SHP77 treated with DMSO at 0.1 percent for 48 hours (cell line): Measurements from ENCODE around the gene ELANE.
"Not testable (repeated sequence)": the region's sequence is repeated elsewhere in the genome, so short reads cannot be mapped to it uniquely, and the experiment has no call there.

ENCODE experiments used
- DNase-seq: peaks from one replicate; lab custom pipeline; 2025; lab: John Stamatoyannopoulos, UW

ELANE gene

DNA sequence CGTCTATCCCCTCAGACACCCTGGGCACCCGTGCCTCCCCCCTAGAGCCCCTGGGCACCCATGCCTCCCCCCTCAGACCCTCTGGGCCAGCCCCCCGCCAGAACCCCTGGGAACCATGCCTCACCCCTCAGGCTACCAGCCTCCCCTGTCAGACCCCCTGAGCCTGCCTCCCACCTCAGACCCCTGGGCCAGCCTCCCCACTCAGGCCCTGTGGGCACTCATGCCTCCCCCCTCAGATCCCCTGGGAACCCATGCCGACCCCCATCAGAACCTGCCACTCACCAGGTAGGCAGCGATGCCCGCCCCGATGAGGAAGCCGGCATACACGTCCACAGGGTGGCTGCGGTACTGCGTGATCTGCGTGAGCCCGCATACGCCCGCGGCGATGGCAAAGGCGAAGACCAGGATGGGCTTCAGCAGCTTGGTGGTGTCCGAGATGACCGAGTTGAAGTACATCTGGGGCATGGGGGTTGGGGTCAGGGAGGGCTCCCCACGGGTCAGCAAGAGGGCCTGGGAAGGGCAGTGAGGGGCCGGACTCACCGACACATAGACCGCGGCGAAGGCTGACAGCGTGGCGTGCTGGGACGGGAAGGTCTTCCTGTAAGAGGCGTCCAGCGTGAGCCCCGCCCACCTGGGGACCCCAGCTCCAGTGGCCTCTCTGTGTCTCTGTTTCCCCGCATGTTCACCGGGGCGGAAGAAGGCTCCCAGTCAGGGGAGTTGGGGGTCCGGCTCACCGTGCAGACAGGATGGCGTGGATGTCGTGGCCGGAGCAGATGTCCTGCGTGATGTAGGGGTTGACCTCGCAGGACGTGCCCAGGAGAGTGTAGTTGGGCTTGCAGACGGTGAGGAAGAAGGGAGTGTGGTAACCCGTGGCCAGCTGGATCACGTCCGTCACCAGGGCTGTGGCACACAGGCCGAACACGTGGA is 37.7 kb upstream of the ELANE start:
- DNase-seq, result no peak

DNA sequence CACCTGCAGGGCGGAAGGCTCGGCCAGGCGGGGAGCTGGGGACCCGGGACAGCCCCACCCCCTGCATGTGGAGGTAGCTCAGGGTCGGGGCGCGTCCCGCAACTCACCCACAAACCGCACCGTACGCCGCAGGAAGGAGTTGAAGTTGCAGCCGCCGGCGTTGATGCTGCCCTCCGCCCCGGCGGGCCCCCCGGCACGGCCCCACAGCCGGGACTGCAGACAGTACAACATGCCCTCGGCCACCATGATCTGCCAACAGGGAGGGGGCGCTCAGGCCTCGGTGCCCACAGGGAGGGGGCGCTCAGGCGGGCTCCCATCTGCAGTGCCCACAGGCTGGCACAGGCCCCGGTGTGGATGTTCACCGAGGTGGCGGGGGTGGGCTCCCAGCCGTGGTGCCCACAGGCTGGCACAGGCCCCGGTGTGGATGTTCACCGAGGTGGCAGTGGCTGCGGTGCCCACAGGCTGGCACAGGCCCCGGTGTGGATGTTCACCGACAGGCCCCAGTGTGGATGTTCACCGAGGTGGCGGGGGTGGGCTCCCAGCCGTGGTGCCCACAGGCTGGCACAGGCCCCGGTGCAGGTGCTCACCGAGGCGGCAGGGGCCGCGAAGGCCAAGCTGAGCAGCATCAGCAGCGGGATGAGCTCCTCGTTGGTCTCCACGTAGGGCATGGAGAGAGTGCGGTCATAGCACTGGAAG is 36.9 kb upstream of the ELANE start:
- no peak for DNase-seq

DNA sequence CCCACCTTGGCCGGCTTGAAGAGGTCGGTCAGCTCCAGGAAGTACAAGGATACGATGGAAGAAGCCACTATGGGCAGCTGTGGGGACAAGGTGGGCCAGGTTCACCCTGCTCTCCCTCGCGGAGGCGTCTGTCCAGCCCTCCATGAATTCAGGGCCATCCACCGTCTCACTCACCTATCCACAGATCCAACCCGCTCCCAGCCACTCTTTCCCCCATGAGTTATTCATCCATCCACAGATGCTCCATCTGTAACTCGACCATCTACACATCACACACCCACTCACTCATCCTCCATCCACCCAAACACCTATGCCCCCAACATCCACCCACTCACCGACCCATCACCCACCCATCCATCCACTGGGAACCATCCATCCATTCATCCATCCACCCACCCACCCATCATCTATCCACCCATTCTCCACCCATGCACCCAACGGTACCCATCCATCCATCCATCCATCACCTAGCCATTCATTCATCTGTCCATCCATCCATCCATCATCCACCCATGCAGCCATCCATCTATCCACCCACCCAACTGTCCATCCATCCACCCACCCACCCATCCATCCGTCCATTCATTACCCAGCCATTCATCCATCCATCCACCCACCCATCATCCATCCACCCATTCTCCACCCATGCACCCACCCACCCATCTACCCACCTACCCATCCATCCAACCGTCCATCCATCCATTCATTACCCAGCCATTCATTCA is 36.2 kb upstream of the ELANE start:
- DNase-seq, result no peak

DNA sequence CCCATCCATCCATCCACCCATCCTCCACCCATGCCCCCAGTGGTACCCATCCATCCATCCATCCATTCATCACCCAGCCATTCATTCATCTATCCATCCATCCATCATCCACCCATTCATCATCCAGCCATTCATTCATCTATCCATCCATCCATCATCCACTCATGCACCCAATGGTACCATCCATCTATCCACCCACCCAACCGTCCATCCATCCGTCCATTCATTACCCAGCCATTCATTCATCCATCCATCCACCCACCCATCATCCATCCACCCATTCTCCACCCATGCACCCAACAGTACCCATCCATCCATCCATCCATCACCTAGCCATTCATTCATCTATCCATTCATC is 35.6 kb upstream of the ELANE start:
- DNase-seq, result no peak

DNA sequence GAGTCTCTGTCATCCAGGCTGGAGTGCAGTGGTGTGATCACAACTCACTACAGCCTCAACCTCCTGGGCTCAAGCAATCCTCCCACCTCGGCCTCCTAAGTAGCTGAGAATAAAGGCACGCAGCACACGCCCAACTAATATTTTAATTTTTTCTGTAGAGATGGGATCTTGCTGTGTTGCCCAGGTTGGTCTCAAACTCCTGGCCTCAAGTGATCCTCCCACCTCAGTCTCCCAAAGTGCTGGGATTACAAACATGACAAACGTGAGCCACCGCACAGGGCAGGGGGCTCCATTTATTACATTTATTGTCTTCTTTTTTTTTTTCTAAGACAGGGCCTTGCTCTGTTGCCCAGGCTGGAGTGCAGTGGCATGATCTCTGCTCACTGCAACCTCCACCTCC is 31.9 kb upstream of the ELANE start:
- DNase-seq, result not testable (repeated sequence)

DNA sequence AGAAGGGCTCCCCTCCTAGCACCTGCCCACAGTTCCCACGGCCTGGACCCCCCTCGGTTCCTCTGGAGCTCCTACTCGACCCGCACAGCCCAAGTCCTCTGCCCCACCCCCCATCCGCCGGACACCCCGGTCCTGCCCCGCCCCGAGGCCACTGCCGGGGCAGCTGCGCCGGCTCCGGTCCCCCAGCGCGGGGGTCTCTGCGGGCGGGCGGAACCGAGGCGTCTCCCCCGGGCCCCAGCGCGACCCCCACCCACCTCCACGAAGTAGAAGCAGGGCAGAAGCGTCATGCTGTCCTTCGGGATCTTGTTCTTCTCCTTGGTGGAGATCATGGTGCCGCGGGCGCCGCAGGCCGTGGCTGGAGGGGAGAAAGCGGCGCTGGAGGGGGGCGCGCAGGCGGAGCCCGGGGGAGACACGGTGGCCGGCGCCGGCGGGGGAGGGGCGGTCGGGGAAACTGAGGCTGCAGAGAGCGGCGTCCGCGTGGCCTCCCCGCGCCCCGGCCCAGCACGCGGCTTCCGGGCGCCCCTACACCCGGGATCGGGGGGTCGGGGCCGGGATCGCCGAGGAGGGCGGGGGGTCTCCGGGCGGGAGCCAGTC is 30.8 kb upstream of the ELANE start:
- no peak for DNase-seq

DNA sequence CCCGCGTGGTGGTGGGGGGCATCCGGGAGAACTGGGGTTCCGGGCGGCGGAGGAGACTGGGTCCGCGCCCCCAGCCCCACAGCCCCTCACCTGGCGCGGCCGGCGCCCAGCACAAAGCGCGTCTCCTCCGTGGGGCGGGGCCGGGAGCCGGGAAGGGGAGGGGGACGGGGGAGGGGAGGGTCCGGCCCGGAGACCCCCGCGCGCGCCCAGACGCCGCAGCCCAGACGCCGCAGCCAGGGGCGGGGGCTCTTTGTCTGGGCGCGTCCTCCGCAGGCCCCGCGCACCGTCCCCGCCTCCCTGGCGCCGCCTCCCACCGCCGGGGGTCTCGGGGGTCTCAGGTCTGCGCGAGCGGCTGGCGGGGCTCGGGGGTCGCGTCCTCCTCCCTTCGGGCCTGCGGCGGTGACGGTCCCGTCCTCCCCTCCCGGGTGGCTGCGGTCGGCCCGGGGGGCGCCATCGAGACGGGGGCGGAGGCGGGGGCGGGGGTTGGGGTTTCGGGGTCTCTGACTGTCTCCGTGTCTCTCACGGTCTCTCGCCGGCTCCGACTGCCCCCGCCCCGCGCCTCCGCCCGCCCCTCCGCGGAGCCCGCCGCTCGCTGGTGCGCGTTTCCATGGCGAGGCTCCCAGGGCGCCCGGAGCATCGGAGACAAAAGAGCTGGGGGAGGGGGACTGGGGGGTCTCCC is 30.1 kb upstream of the ELANE start, which contains the start of gene PLPPR3:
TSS of gene PLPPR3 (minus strand) at position 131 of the 679 bp plus-strand sequence. CDS start 396 bp downstream, outside the sequence.
- no peak for DNase-seq

DNA sequence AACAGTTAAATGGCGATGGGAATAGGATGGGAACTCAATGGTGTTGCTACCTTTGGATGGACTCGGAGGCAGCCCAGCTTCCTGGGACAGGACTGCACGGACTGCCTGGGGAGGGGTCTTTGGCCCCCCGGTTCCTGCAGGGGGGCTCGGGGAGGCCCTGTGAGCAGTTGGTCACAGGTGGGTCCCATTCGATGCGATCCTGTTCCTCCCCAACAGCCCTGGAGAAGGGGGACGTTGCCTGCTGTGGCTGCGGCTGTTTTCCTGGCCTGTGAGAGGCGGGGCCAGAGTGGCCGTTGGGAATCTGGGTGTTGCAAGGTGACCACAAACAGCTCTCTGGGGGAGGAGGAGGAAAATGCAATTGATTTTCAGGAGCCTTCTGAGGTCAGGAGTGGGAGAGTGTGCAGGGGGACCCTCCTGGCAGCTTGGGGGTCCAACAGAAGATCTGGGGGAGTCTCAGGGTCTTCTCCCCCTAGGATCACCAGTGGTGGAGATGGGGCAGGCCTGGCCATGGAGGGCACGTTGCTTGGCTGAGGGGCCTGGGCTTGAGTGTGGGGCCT is 28.5 kb upstream of the ELANE start:
- no peak for DNase-seq

DNA sequence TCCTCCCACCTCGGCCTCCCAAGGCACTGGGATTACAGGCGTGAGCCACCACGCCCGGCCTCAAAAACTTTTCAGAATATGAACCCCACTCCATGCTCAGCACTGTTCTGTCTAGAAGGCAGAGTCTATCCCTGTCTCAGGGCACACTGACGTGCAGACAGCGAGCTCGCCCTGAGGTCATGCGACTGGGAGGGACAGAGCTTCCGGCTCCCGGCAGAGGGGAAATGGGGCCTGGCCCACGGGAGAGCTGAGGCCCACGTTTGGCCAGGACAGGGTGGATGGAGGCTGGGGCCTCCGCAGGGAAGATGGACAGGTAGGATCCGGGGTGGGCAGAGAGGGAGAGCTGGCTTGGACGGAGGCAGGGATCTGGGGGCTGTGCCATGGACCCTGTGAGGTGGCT is 27.2 kb upstream of the ELANE start:
- no peak for DNase-seq

DNA sequence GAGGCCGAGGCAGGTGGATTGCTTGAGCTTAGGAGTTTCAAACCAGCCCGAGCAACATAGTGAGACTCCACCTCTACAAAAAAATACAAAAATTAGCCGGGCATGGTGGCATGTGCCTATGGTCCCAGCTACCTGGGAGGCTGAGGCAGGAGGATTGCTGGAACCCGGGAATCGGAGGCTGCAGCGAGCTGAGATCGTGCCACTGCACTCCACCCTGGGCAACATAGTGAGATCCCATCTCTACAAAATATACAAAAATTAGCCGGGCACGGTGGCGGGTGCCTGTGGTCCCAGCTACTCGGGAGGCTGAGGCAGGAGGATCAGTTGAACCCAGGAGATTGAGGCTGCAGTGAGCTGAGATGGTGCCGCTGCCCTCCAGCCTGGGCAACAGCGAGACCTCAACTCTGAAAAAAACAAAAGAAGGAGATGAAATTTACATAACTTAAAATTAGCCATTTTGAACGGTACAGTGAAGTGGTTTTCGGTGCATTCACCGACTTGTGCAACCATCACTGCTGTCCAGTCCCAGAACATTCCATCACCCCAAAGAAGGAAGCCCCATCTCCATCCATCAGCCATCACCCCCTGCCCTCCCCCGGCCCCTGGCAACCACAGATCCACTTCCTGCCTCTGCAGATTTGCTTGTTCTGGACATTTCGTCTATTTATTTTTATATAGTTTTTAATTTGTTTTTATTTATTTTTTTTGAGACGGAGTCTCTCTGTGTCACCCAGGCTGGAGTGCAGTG is 26.0 kb upstream of the ELANE start:
- no peak for DNase-seq

DNA sequence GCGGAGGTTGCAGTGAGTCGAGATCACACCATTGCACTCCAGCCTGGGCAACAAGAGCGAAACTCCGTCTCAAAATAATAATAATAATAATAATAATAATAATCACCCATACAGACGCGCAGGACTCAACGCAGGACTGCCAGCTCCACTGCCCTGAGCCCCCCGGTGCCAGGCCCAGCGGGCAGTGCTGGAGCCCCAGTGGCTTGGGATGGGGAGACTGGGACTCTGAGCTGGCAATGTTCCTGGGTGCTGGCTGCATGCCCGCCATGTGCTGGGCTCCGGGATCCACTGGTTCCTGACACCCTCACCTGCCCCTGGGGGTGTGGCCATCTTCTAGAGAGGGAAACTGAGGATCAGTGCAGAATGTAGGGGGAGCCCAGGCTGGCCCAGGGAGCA is 24.8 kb upstream of the ELANE start:
- no peak for DNase-seq

DNA sequence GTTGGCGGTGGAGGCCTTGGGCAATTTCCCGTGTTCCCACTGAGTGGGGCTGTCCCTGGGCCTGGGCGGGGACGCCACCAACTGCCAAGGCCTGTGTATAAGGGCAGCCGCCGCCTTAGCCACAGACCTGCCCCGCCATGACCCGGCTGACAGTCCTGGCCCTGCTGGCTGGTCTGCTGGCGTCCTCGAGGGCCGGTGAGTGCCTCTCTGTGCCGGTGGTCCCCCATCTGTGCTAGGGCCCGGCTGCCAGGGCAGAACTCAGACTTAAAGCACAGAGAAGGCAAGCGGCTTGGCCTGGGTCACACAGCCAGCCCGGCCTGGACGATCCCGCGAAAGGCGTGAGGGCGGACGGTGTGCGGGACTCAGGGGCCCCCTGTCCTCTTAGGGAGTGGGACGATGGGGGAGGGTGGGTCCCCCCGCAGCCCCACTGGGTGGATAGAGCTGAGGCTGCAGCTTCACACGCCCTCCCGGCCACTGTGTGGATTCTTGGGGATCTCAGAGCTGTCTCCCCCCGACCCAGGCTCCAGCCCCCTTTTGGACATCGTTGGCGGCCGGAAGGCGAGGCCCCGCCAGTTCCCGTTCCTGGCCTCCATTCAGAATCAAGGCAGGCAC is 24.3 kb upstream of the ELANE start, which contains the start of gene AZU1:
TSS of gene AZU1 (plus strand) at position 128 of the 612 bp plus-strand sequence. CDS start at position 138, 10 bp downstream.
- no peak for DNase-seq

DNA sequence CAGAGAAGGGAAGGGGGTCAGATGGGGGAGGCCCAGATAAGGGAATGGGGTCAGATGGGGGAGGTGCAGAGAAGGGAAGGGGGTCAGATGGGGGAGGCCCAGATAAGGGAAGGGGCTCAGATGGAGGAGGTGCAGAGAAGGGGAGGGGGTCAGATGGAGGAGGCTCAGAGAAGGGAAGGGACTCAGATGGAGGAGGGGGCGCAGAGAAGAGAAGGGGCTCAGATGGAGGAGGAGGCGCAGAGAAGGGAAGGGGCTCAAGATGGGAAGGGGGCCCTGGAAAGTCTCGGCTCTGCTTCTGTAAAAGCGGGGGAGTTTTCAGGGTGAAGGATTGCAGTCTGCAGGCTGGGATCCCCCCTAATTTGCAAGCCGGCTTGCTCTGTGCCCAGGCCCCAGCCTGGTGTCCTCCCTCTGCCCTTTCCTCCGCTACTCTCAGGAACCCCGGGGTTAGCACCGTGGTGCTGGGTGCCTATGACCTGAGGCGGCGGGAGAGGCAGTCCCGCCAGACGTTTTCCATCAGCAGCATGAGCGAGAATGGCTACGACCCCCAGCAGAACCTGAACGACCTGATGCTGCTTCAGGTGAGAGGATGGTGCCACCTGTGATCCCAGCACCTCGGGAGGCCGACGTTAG is 22.9 kb upstream of the ELANE start:
- DNase-seq, result no peak

DNA sequence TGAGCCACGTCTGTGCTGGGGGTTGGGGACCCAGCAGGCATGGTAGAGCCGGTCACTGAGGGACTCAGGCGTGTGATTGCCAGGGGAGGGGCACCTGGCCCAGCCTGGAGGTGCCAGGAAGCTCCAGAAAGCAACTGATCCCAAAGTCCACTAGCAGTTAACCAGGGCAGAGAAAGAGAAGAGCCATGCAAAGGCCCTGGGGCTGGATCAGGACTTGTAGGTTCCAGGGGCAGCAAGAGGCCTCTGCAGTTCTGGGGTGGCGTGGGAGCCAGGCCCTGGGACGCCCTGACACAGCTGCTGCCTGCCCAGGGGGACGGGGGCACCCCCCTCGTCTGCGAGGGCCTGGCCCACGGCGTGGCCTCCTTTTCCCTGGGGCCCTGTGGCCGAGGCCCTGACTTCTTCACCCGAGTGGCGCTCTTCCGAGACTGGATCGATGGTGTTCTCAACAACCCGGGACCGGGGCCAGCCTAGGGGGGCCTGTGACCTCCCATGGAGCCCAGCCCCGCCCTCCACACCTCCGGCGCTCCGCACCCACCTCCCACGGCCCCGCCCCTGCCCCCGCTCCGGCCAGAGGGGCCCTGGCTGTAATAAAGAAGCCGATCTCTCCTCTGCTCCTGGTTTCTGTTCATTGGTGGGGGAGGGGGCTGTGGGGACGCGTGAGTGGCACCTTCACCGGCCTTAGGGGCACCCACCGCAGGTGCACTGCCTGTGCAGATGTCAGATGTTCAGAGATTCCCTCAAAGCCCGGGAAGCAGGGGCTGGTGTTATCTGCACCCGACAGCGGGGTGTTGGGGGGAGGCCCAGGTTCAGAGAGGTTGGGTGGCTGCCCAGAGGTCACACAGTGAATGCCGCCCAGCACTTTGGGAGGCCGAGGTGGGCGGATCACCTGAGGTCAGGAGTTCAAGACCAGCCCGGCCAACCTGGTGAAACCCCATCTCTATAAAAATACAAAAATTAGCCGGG is 20.4 kb upstream of the ELANE start:
- no peak for DNase-seq

DNA sequence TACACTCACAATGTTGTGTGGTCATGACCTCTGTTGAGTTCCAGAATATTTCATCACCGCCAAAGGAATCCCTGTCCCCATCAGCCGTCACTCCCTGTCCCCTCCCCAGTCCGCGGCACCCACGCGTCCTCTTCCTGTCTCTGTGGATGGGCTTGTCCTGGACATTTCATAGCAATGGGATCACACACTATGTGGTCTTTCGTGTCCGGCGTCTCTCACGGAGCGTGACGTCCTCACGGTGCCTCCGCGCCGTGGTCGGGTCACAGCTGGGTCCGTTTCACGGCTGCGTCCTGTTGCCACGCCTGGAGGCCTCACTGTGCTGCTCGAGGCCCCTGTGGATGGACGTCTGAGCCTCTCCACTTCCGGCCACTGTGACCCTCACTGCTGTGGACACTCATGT is 17.9 kb upstream of the ELANE start:
- DNase-seq, result no peak

DNA sequence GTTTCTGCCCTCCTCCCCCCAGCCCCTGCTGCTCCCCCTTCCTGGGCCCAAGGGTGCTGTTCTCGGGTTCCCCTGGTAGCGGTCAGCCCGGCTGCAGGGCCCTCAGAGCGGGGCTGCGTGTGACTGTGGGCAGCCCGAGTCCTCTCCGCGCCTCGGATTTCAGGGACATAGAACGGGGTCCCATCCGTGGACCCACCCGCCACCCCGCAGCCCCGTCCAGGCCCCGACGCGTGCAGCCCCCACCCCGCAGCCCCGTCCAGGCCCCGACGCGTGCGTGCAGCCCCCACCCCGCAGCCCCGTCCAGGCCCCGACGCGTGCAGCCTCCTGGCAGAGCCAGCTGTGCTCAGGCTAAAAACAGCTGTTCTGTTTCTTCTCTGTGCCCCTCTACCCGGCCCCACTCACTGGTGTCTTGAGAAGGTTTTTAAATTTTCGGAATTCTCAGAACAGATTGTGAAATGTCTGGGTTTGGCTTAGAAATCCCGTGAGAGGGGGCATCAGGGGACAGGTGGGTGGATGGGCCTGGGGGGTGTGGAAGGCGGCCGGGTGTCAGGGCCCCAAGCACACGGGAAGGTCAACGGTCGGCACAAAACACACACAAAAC is 16.8 kb upstream of the ELANE start:
- DNase-seq, result no peak

DNA sequence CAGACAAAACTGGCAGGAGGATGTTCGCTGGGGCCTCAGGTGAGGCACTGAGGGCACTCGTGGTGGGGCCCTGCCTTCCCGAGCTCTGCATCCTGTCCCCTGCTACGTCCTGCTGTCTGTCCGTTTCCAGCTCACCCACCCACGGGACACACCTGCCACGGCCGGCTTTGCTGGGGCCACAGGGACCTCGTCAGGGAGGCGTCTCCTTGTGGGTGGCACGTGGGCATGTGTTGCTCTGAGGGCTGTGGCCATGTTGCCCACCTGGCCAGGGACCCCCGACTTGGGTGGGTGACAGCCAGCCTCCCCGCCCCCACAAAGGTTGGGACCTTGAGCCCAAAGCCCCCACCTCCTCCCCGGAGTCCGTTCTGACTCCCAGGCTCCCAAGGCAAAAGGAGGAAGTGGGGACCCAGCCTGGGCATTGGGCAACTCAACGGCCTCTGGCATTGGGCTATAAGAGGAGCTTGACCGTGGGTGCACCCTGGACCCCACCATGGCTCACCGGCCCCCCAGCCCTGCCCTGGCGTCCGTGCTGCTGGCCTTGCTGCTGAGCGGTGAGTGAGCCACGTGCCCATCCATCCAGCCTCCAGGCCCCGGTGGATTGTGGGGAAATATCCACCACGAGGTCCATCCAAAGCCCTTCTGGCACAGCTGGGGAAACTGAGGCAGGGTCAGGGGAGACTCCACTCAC is 11.4 kb upstream of the ELANE start, which contains the start of gene PRTN3:
TSS of gene PRTN3 (plus strand) at position 481 of the 688 bp plus-strand sequence. CDS start at position 491, 10 bp downstream.
- DNase-seq, result no peak
